ENCODE data around the gene EHMT1. TPM values are rescaled to one million over a fixed set of nuclear protein-coding genes. Genes with fewer than 3 reads are reported as not detected.

Gene EHMT1
- total RNA-seq, 1 experiment from 2014 or later = 112 TPM

- Histone ChIP-seq H3K27me3 (ENCODE audit: insufficient read depth, low read length) (no peaks in the 10 kb centered on the region), H4K8ac (replicated peaks; ENCODE audit: insufficient read length, low read depth, low read length) (no peak overlapping the region), H4K91ac (ENCODE audit: insufficient read length, low read depth, low read length) (no peak overlapping the region), H3K4me2 (ENCODE audit: insufficient read depth, insufficient read length, low read length) (no peak overlapping the region), H3K27ac (ENCODE audit: insufficient read length, low read depth, low read length) (no peak overlapping the region), H2BK5ac (ENCODE audit: insufficient read length, low read length) (no peak overlapping the region), H2BK15ac (ENCODE audit: low read depth, low read length) (no peak overlapping the region), H3K4me1 (ENCODE audit: insufficient read depth, low read length) (peaks cover 24% of the 10 kb centered on the region; the same call in 1 of the 2 replicates), H4K20me1 (ENCODE audit: control insufficient read depth, insufficient read depth, insufficient read length) (peaks cover under 1% of the 10 kb centered on the region), H3K18ac (ENCODE audit: insufficient read length, low read depth, low read length) (no peak overlapping the region), H3K79me2 (ENCODE audit: insufficient read depth, low read length) (peaks cover 32% of the 10 kb centered on the region; the same call in 1 of the 2 replicates), H3K4ac (ENCODE audit: low read depth, low read length) (no peak overlapping the region), H2AFZ (ENCODE audit: low read length) (no peak overlapping the region), H3K56ac (ENCODE audit: insufficient read length, low read depth, low read length) (no peak overlapping the region), H3K9me3 (ENCODE audit: control insufficient read depth, low read depth, low read length) (no peaks in the 10 kb centered on the region), H2BK120ac (ENCODE audit: low read depth, low read length, poor library complexity, severe bottlenecking) (no peak overlapping the region), H2AK5ac (ENCODE audit: insufficient read length, low read length) (no peak overlapping the region), H3T11ph (ENCODE audit: low read length) (no peak overlapping the region), H3K23me2 (ENCODE audit: insufficient read length, low read depth, low read length, poor library complexity, severe bottlenecking) (peaks cover 3% of the 10 kb centered on the region), H3K14ac (ENCODE audit: insufficient read depth, low read length) (no peak overlapping the region), H2BK12ac (ENCODE audit: insufficient read length, low read depth, low read length) (no peak overlapping the region), H3K79me1 (ENCODE audit: insufficient read depth, low read depth, low read length, poor library complexity, severe bottlenecking) (peaks cover 3% of the 10 kb centered on the region), H3K23ac (ENCODE audit: insufficient read length, low read depth, low read length) (no peak overlapping the region), H2BK20ac (ENCODE audit: low read depth, low read length, poor library complexity, severe bottlenecking) (no peak overlapping the region), H4K5ac (ENCODE audit: insufficient read length, low read depth, low read length) (no peak overlapping the region), H3K9ac (ENCODE audit: extremely low read depth, insufficient read length, low read length) (no peak overlapping the region)
- no peaks in the 10 kb centered on the region for H3K9me3 Mint-ChIP-seq
- no peak for TF ChIP-seq CTCF (conservative IDR thresholded peaks at IDR 0.05)
- H3K4me3 Mint-ChIP-seq = no peak overlapping the region
- H3K4me1 Mint-ChIP-seq = peaks cover 65 to 75% of the 10 kb centered on the region in 2 experiments
- WGBS (ENCODE audit: extremely low coverage, insufficient read length, low lambda C conversion rate) = no CpG with 5 or more reads among the region's 12 CpGs
- peak overlapping the region in 2 of 3 experiments; percentile 76 to 97; a peak in 4 of 7 replicates for H3K27ac Mint-ChIP-seq
- peaks cover 5 to 13% (median 13%) of the 10 kb centered on the region in 3 experiments; a peak in 6 of 7 replicates for H3K36me3 Mint-ChIP-seq (ENCODE audit: insufficient read depth in 1 of 3, low read depth in 3 of 3)
- DNase-seq = no peak
- peaks cover 2% of the 10 kb centered on the region; the same call in 1 of the 2 replicates for H3K27me3 Mint-ChIP-seq (ENCODE audit: low read depth)
These were observed 58.2 kb downstream of the EHMT1 start for GRCh38 chr9:137676998-137677397.

All from H9 (cell line).